ENCODE results near the gene BUD13.

BUD13 gene

DNA sequence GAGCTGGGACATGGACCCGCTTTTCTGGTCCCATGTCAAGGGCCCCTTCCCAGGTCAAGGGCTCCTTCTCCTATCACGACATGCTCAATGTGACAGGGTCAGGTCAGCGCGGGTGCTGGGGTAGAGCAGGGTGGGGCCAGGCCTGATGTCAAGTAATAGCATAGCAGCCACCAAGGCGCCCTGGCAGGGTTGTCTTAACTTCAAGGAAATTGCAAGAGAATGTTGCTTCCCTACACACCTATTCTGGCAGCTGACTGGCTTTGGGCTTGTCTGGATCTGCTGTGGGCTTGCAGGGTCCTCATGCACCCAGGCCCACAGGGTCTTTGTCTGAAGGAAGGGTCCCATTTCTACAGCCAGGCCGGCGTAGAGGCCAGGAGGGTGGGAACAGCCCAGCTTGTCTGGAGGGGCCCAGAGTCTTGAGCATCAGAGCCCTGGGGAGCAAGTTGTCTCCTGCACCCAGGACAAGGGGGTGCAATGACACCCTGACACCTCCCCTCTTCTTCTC is 71.4 kb downstream of the BUD13 start:
- TF ChIP-seq, protein P1, sequence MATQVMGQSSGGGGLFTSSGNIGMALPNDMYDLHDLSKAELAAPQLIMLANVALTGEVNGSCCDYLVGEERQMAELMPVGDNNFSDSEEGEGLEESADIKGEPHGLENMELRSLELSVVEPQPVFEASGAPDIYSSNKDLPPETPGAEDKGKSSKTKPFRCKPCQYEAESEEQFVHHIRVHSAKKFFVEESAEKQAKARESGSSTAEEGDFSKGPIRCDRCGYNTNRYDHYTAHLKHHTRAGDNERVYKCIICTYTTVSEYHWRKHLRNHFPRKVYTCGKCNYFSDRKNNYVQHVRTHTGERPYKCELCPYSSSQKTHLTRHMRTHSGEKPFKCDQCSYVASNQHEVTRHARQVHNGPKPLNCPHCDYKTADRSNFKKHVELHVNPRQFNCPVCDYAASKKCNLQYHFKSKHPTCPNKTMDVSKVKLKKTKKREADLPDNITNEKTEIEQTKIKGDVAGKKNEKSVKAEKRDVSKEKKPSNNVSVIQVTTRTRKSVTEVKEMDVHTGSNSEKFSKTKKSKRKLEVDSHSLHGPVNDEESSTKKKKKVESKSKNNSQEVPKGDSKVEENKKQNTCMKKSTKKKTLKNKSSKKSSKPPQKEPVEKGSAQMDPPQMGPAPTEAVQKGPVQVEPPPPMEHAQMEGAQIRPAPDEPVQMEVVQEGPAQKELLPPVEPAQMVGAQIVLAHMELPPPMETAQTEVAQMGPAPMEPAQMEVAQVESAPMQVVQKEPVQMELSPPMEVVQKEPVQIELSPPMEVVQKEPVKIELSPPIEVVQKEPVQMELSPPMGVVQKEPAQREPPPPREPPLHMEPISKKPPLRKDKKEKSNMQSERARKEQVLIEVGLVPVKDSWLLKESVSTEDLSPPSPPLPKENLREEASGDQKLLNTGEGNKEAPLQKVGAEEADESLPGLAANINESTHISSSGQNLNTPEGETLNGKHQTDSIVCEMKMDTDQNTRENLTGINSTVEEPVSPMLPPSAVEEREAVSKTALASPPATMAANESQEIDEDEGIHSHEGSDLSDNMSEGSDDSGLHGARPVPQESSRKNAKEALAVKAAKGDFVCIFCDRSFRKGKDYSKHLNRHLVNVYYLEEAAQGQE (IDR thresholded peaks at IDR 0.05; ENCODE audit: insufficient replicate concordance, low read depth) = no peak
- no peak for TF ChIP-seq POLR2AphosphoS5 (IDR thresholded peaks at IDR 0.05; ENCODE audit: low read depth)
- TF ChIP-seq SPI1 (IDR thresholded peaks at IDR 0.05; ENCODE audit: borderline replicate concordance, low read depth) = no peak
- TF ChIP-seq GABPA (IDR thresholded peaks at IDR 0.05; ENCODE audit: low read depth) = no peak
- TF ChIP-seq, protein P2, sequence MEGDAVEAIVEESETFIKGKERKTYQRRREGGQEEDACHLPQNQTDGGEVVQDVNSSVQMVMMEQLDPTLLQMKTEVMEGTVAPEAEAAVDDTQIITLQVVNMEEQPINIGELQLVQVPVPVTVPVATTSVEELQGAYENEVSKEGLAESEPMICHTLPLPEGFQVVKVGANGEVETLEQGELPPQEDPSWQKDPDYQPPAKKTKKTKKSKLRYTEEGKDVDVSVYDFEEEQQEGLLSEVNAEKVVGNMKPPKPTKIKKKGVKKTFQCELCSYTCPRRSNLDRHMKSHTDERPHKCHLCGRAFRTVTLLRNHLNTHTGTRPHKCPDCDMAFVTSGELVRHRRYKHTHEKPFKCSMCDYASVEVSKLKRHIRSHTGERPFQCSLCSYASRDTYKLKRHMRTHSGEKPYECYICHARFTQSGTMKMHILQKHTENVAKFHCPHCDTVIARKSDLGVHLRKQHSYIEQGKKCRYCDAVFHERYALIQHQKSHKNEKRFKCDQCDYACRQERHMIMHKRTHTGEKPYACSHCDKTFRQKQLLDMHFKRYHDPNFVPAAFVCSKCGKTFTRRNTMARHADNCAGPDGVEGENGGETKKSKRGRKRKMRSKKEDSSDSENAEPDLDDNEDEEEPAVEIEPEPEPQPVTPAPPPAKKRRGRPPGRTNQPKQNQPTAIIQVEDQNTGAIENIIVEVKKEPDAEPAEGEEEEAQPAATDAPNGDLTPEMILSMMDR (IDR thresholded peaks at IDR 0.05; ENCODE audit: insufficient read depth, low read length) = no peak
- no peak for DNase-seq (ENCODE audit: low read depth in 1 of 2, low spot score in 1 of 2)
- Histone ChIP-seq H3K27me3 (ENCODE audit: insufficient read depth, poor library complexity, severe bottlenecking) (peaks cover under 1% of the 10 kb centered on the region), H3K4me3 (replicated peaks; ENCODE audit: insufficient read depth, low read length) (no peak overlapping the region), H3K27ac (replicated peaks) (no peak overlapping the region)

DNA sequence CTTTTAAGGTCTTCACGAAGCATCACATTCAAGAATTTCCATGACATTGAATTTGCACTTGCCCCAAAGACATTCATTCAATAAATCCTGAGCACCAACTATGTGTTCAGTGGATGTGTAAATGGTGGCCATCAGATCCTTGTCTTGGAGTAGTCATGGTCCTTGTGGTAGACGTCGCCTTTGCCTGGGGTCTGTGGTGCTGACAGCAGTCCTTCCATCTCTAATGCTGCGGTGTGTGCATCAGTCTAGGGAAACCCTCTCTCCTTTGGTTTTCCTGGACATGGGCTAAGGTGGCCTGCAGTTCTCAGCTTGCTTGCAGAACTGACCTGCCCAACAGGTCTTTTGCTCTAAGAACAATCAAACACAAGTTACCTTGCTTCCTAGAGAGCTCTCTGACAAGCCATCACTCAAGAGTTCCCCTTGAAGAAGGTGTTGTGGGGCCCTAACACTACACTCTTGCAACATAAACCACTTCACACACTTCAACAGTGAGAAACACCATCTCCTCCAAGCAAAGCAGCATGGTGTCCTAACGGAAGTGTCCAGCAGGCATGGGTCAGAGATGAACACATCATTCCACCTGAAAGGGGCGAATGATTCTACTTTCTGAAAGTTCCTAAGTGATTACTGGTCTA is 72.1 kb downstream of the BUD13 start:
- H3K27me3 ChIP-seq (ENCODE audit: insufficient read depth, poor library complexity, severe bottlenecking) = peaks cover 2% of the 10 kb centered on the region
- DNase-seq (ENCODE audit: low read depth in 1 of 2, low spot score in 1 of 2) = no peak
- no peak overlapping the region for H3K27ac ChIP-seq (replicated peaks)
- no peak for TF ChIP-seq SPI1 (IDR thresholded peaks at IDR 0.05; ENCODE audit: borderline replicate concordance, low read depth)
- TF ChIP-seq GABPA (IDR thresholded peaks at IDR 0.05; ENCODE audit: low read depth) = no peak
- TF ChIP-seq, protein P2 (IDR thresholded peaks at IDR 0.05; ENCODE audit: insufficient read depth, low read length) = no peak
- no peak for TF ChIP-seq POLR2AphosphoS5 (IDR thresholded peaks at IDR 0.05; ENCODE audit: low read depth)
- TF ChIP-seq, protein P1 (IDR thresholded peaks at IDR 0.05; ENCODE audit: insufficient replicate concordance, low read depth) = no peak
- no peak overlapping the region for H3K4me3 ChIP-seq (replicated peaks; ENCODE audit: insufficient read depth, low read length)
